ENCODE measurements around the gene ETV2.
"Not testable (repeated sequence)": the region's sequence is repeated elsewhere in the genome, so short reads cannot be mapped to it uniquely, and the experiment has no call there.

Gene ETV2

GRCh38 chr19:35642798-35643254 lies 1.3 kb downstream of the ETV2 start:
- H3K4me3 ChIP-seq (ENCODE audit: low read length): peak overlapping the region; percentile 68; the same call in 1 of the 2 replicates
- no peaks in the 10 kb centered on the region for H3K27me3 ChIP-seq (ENCODE audit: control insufficient read depth, insufficient read depth, low read length)
- DNase-seq (ENCODE audit: low read depth, low spot score): no peak
- peaks cover 9% of the 10 kb centered on the region; the same call in 1 of the 2 replicates for H3K4me1 ChIP-seq (ENCODE audit: control insufficient read depth, insufficient read depth, low read length)
- H3K9me3 ChIP-seq (ENCODE audit: control insufficient read depth, insufficient read depth, low read length): no peaks in the 10 kb centered on the region
- no CpG with 5 or more reads among the region's 15 CpGs for WGBS (ENCODE audit: insufficient coverage, insufficient read length)
- H3K36me3 ChIP-seq (ENCODE audit: control insufficient read depth, insufficient read depth, low read length): peaks cover 2% of the 10 kb centered on the region; the same call in 1 of the 2 replicates
- no peak overlapping the region for H3K27ac ChIP-seq (ENCODE audit: low read length)

- H3K27ac ChIP-seq (ENCODE audit: low read length): no peak overlapping the region
- no CpG with 5 or more reads among the region's 69 CpGs for WGBS (ENCODE audit: insufficient coverage, insufficient read length)
Measured at GRCh38 chr19:35643255-35644205, 2.0 kb downstream of the ETV2 start.

GRCh38 chr19:35644206-35644986 lies 2.9 kb downstream of the ETV2 start:
- H3K4me1 ChIP-seq (ENCODE audit: control insufficient read depth, insufficient read depth, low read length): peaks cover 5% of the 10 kb centered on the region; the same call in 1 of the 2 replicates
- WGBS (ENCODE audit: insufficient coverage, insufficient read length): no CpG with 5 or more reads among the region's 60 CpGs
- H3K27ac ChIP-seq (ENCODE audit: low read length): no peak overlapping the region
- no peaks in the 10 kb centered on the region for H3K36me3 ChIP-seq (ENCODE audit: control insufficient read depth, insufficient read depth, low read length)
- no peaks in the 10 kb centered on the region for H3K9me3 ChIP-seq (ENCODE audit: control insufficient read depth, insufficient read depth, low read length)
- peak overlapping the region; percentile 38; the same call in 1 of the 2 replicates for H3K4me3 ChIP-seq (ENCODE audit: low read length)
- H3K27me3 ChIP-seq (ENCODE audit: control insufficient read depth, insufficient read depth, low read length): no peaks in the 10 kb centered on the region
- peak; percentile 89 for DNase-seq (ENCODE audit: low read depth, low spot score)

More at GRCh38 chr19:35643255-35644205, 2.0 kb downstream of the ETV2 start:
- no peaks in the 10 kb centered on the region for H3K9me3 ChIP-seq (ENCODE audit: control insufficient read depth, insufficient read depth, low read length)
- H3K4me1 ChIP-seq (ENCODE audit: control insufficient read depth, insufficient read depth, low read length): peaks cover 9% of the 10 kb centered on the region; the same call in 1 of the 2 replicates
- H3K27me3 ChIP-seq (ENCODE audit: control insufficient read depth, insufficient read depth, low read length): no peaks in the 10 kb centered on the region
- no peaks in the 10 kb centered on the region for H3K36me3 ChIP-seq (ENCODE audit: control insufficient read depth, insufficient read depth, low read length)
- no peak for DNase-seq (ENCODE audit: low read depth, low spot score)
- H3K4me3 ChIP-seq (ENCODE audit: low read length): peak overlapping the region; percentile 68; the same call in 1 of the 2 replicates

- H3K4me1 ChIP-seq (ENCODE audit: control insufficient read depth, insufficient read depth, low read length): peaks cover 5% of the 10 kb centered on the region; the same call in 1 of the 2 replicates
- H3K27me3 ChIP-seq (ENCODE audit: control insufficient read depth, insufficient read depth, low read length): no peaks in the 10 kb centered on the region
- H3K4me3 ChIP-seq (ENCODE audit: low read length): peak overlapping the region; percentile 21; the same call in 1 of the 2 replicates
- WGBS (ENCODE audit: insufficient coverage, insufficient read length): no CpG with 5 or more reads among the region's 20 CpGs
- H3K36me3 ChIP-seq (ENCODE audit: control insufficient read depth, insufficient read depth, low read length): no peaks in the 10 kb centered on the region
- H3K9me3 ChIP-seq (ENCODE audit: control insufficient read depth, insufficient read depth, low read length): no peaks in the 10 kb centered on the region
- DNase-seq (ENCODE audit: low read depth, low spot score): no peak
- no peak overlapping the region for H3K27ac ChIP-seq (ENCODE audit: low read length)
Measured at GRCh38 chr19:35644987-35645679, 3.6 kb downstream of the ETV2 start.

- DNase-seq (ENCODE audit: low read depth, low spot score): no peak
- Histone ChIP-seq H3K27me3 (ENCODE audit: control insufficient read depth, insufficient read depth, low read length) (no peaks in the 10 kb centered on the region), H3K9me3 (ENCODE audit: control insufficient read depth, insufficient read depth, low read length) (no peaks in the 10 kb centered on the region), H3K36me3 (ENCODE audit: control insufficient read depth, insufficient read depth, low read length) (0 out of 2 replicates have a peak, but pooled peaks cover 2% of the 10 kb centered on the region), H3K4me3 (ENCODE audit: low read length) (no peak overlapping the region), H3K27ac (ENCODE audit: low read length) (no peak overlapping the region), H3K4me1 (ENCODE audit: control insufficient read depth, insufficient read depth, low read length) (peaks cover 5% of the 10 kb centered on the region; the same call in 1 of the 2 replicates)
- WGBS (ENCODE audit: insufficient coverage, insufficient read length): no CpG with 5 or more reads among the region's 7 CpGs
Measured at GRCh38 chr19:35645680-35646511, 4.4 kb downstream of the ETV2 start.

- Histone ChIP-seq H3K36me3 (ENCODE audit: control insufficient read depth, insufficient read depth, low read length) (peaks cover 8% of the 10 kb centered on the region; the same call in 1 of the 2 replicates), H3K9me3 (ENCODE audit: control insufficient read depth, insufficient read depth, low read length) (no peaks in the 10 kb centered on the region), H3K4me3 (ENCODE audit: low read length) (peak within 1 kb of the TSS; percentile 79), H3K27ac (ENCODE audit: low read length) (no peak within 1 kb of the TSS), H3K4me1 (ENCODE audit: control insufficient read depth, insufficient read depth, low read length) (no peaks in the 10 kb centered on the region), H3K27me3 (ENCODE audit: control insufficient read depth, insufficient read depth, low read length) (no peaks in the 10 kb centered on the region)
- no CpG with 5 or more reads among the region's 46 CpGs for WGBS (ENCODE audit: insufficient coverage, insufficient read length)
- peak; percentile 96 for DNase-seq (ENCODE audit: low read depth, low spot score)
Measured at GRCh38 chr19:35648017-35648961, 6.7 kb downstream of the ETV2 start, which contains the start of gene COX6B1. Gene COX6B1 (plus strand): TSS chr19:35648323. CDS start chr19:35651244, 2,921 bp downstream.

GRCh38 chr19:35650581-35650980 lies 9.0 kb downstream of the ETV2 start:
- H3K27me3 ChIP-seq (ENCODE audit: control insufficient read depth, insufficient read depth, low read length): no peaks in the 10 kb centered on the region
- H3K4me3 ChIP-seq (ENCODE audit: low read length): no peak overlapping the region
- peaks cover 16% of the 10 kb centered on the region for H3K36me3 ChIP-seq (ENCODE audit: control insufficient read depth, insufficient read depth, low read length)
- no peaks in the 10 kb centered on the region for H3K4me1 ChIP-seq (ENCODE audit: control insufficient read depth, insufficient read depth, low read length)
- no peak for DNase-seq (ENCODE audit: low read depth, low spot score)
- H3K27ac ChIP-seq (ENCODE audit: low read length): no peak overlapping the region
- H3K9me3 ChIP-seq (ENCODE audit: control insufficient read depth, insufficient read depth, low read length): no peaks in the 10 kb centered on the region
- WGBS (ENCODE audit: insufficient coverage, insufficient read length): no CpG with 5 or more reads among the region's 9 CpGs

- not testable (repeated sequence) for H3K27ac ChIP-seq (ENCODE audit: low read length); H3K9me3 ChIP-seq (ENCODE audit: control insufficient read depth, insufficient read depth, low read length); H3K4me1 ChIP-seq (ENCODE audit: control insufficient read depth, insufficient read depth, low read length); H3K27me3 ChIP-seq (ENCODE audit: control insufficient read depth, insufficient read depth, low read length); H3K4me3 ChIP-seq (ENCODE audit: low read length); DNase-seq (ENCODE audit: low read depth, low spot score)
- H3K36me3 ChIP-seq (ENCODE audit: control insufficient read depth, insufficient read depth, low read length): peaks cover 25% of the 10 kb centered on the region
- WGBS (ENCODE audit: insufficient coverage, insufficient read length): no CpG with 5 or more reads among the region's 6 CpGs
Measured at GRCh38 chr19:35654828-35655227, 13.3 kb downstream of the ETV2 start.

Measured in iPS DF 6.9 (cell line).